ENCODE measurements around the gene LARGE1.

LARGE1 gene

GRCh38 chr22:33735978-33736377, 184.3 kb downstream of the LARGE1 start:
- in situ Hi-C loops (cut with MboI; ENCODE audit: low sequenced_read_pairs) = no loop called here

GRCh38 chr22:33728847-33729246, 191.4 kb downstream of the LARGE1 start:
- in situ Hi-C loops (cut with MboI; ENCODE audit: low sequenced_read_pairs) = no loop called here

DNA sequence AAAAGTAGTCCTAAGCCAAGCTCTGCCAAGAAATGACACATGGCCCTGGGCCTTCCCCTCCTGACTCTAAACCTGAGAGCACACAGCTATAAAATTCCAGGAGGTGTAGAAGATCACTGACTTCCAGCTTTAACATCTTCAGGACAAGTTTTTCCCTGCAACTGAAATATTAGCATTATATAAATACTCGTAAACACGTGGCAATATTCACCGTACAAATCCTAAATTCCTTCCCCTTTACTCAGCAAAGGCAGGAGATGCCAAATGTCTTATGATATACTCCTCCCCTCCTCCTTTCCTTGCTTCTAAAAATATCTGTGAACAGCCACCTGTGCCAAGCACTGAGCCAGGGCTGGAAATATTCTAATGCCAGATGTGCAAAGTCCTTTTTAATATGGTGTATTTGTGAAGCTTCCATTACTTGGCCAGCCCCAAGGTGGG, 194.0 kb downstream of the LARGE1 start:
- in situ Hi-C loops (cut with MboI; ENCODE audit: low sequenced_read_pairs) = no loop called here

DNA sequence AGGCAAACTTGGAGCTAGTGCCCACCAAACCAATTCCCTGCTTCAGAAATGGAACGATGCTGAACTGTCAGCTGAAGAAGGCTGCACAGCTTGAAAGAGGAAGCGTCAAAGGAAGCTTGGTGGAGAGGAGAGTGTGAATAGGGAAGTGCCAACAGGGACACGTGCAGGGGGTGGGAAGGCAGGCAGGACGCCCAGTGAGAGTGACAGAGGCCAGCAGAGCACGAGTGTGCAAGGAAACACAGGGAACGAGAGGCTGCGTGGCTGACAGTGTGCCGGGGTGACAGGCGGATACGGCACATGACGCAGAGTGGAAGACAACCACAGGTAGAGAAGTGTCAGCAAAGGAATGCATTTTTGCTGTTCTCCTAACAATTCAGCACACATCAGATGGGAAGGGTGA, 196.4 kb downstream of the LARGE1 start:
- in situ Hi-C loops (cut with MboI; ENCODE audit: low sequenced_read_pairs) = no loop called here

GRCh38 chr22:33722816-33723215, 197.5 kb downstream of the LARGE1 start:
- in situ Hi-C loops (cut with MboI; ENCODE audit: low sequenced_read_pairs) = no loop called here

DNA sequence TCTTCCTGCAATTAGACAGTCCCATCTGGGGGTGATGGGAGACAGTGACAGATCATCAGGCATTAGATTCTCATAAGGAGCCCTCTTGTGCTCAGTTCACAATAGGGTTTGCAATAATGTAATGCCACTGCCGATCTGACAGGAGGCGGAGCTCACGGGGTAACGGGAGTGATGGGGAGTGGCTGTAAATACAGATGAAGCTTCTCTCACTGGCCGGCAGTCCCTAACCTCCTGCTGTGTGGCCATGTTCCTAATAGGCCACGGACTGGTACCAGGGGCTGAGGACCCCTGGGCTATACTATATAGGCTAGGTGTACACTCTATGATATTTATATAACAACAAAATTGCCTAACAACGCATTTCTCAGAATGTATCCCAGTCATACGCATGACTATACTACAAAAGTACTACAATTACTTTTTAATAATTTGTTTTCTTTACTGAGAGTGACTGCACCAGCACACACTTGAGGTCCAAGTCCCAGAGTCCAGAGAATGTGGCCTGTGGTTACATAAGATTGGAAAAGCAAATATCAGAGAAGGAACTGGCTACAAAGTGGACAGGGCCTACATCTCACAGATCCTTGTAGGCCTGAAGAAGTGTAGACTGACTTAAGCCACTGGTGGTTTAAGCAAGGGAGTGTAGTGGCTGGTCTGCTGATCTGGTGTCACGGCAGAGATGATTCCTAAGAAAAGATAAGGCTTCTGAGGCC, 200.0 kb downstream of the LARGE1 start:
- in situ Hi-C loops (cut with MboI; ENCODE audit: low sequenced_read_pairs) = no loop called here

- in situ Hi-C loops (cut with MboI; ENCODE audit: low sequenced_read_pairs) = no loop called here
Measured at GRCh38 chr22:33717694-33718396, 202.4 kb downstream of the LARGE1 start.

GRCh38 chr22:33715237-33715985, 204.9 kb downstream of the LARGE1 start:
- in situ Hi-C loops (cut with MboI; ENCODE audit: low sequenced_read_pairs) = no loop called here

GRCh38 chr22:33710326-33710725, 209.9 kb downstream of the LARGE1 start:
- in situ Hi-C loops (cut with MboI; ENCODE audit: low sequenced_read_pairs) = no loop called here

DNA sequence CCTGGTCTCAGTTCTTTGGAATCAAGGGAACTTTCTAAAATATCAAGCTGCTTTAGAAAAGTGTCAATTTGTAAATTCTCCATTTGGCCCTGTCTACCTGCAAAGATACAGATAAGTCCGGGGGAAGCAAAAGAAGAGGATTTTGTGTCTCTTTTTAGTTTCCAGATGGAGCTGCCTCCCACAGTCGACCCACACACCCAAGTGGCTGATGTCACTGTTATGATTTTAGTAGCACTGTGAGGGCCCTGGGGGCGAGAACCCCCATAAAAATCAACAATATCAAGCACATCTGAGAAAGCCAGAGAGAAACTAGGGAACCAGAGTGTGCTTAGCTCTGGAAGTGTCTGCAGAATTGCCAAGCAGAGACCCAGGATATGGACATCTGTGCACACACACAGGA, 212.7 kb downstream of the LARGE1 start:
- in situ Hi-C loops (cut with MboI; ENCODE audit: low sequenced_read_pairs) = no loop called here

DNA sequence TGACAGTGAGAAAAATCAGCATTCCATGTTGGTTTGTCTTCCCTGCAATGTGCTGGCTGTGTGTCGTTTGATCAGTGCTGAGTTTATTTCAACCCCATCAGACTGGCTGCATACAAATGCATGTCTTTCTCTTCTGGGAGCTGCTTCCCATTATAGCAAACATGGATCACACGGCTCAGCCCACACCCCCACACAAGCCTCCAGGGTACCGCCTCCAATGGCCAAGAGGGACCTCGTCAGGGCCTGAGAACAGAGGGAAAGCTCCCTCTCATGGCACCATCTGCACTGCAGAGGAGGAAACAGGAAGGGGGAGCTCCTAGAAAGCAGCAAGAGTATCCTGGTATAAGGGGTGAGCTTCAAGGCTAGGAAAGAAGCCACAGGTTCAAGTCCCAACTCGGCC, 214.2 kb downstream of the LARGE1 start:
- in situ Hi-C loops (cut with MboI; ENCODE audit: low sequenced_read_pairs) = no loop called here

GRCh38 chr22:33699176-33699575, 221.1 kb downstream of the LARGE1 start:
- in situ Hi-C loops (cut with MboI; ENCODE audit: low sequenced_read_pairs) = no loop called here

DNA sequence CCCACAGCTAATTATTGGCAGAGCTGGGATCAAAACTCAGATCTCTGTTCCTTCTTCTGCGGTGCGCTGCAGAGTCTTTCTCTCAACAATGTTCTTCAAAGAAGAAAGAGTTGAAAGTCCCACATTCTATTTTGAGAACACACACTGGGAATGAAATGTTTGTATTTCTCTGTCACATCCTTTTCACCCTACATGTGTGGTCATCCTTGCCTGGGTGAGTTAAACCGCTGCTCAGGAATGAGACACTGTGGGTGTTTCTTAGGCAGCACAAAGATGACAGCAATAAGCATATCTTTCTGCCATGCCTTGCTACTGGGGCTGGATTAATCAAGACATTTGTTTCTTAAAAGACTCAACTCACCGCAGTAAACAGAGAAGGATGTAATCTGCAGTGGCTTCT, 222.6 kb downstream of the LARGE1 start:
- in situ Hi-C loops (cut with MboI; ENCODE audit: low sequenced_read_pairs) = no loop called here

DNA sequence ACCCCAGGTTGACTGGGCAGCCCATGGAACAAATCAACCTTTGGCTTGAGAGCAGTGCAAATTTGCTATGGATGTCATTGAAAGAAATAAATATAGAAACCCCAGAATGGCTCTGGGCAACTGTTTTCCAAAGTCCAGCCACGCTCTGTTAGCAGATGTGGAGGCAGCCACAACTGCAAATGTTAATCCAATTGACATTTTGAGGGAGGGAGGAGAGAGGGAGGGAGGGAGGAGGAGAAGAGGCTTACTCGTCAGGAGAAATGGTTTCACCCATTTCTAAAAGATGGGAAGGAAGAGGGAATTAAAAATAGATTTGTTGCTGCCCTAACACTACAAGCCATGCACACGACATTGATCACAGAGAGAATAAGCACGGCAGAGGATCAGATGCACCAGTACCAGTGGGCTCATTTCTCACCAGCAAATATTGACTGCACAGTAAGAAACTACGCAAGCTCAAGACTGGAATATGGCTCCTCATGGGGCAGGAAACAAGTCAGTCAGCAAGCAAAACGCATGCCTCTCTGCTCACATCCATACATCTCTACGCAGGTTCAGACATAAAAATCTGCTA, 229.1 kb downstream of the LARGE1 start:
- in situ Hi-C loops (cut with MboI; ENCODE audit: low sequenced_read_pairs) = no loop called here

- in situ Hi-C loops (cut with MboI; ENCODE audit: low sequenced_read_pairs) = no loop called here
Measured at GRCh38 chr22:33688903-33689302, 231.4 kb downstream of the LARGE1 start.

DNA sequence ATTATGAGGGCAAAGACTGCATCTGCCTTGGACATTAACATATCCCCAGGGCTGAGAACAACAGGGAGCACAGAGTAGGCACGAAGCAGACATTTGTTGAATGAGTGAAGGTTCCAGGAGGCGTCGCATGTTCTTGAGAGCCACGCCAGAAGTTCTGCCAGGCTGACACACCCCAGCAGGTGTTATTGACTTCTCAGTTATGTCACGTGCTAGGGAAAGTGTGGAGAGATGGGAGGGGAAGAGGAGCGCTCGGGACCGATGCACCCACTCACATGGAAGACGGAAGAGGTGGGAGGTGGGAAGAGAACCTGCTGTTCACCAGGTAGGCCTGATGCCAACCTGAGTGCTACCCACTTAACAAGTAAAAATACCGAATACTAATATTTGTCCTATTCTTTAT, 232.8 kb downstream of the LARGE1 start:
- in situ Hi-C loops (cut with MboI; ENCODE audit: low sequenced_read_pairs) = no loop called here

DNA sequence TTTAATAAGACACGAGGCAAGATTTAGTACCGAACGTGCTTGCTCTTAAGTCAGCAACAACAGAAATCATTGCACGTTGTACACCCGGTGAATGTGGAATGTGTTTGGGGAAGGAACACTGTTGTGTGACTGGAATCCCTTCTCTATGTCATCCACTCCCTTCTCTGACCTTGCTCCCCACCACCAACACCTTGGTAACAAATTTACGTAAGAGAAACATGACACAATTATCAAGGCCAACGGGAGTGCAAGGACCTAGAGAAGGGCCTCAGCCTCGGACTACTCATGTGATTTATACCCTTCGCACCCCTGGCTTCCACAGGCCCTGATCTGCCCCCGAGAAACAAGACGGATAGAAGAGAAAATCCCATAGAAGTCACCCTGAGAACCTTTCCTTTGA, 236.2 kb downstream of the LARGE1 start:
- in situ Hi-C loops (cut with MboI; ENCODE audit: low sequenced_read_pairs) = no loop called here

GRCh38 chr22:33682927-33683326, 237.3 kb downstream of the LARGE1 start:
- in situ Hi-C loops (cut with MboI; ENCODE audit: low sequenced_read_pairs) = no loop called here

DNA sequence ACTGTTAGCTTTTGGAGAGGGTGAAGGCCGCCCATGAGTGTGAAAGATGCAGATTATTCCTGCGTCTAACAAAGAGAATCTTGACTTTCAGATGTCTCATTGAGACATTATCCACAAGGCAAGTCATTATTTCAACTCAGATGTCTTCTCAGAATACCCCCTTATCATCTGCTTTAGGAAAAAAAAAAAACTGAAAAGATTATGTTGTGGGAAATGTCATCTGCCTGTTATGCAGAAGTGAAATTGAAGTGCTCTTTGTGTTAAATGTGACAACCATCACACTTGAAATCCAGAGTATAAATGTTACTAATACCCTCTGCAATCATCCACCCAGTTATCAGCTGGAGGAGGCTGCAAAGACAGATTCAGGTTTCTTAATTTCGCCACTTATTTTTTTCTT, 239.6 kb downstream of the LARGE1 start:
- in situ Hi-C loops (cut with MboI; ENCODE audit: low sequenced_read_pairs) = no loop called here

DNA sequence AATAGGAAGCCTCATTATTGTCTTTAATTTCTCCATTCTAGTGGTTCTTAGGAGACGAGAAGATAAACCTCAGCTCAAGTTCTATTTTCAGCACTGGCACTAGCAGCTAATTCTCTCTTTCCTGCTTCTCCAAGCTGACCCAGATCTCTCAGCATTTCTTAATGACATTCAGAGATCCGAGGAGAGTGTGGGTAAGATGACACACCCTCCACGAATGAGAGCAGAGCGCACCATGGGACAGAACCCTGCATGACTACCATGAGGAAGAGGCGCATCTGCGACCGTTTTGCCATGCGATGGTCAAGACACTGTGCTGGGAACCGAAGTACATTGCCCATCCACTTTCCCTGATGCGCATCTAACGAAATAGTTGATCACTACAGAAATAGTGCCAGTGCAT, 241.8 kb downstream of the LARGE1 start:
- in situ Hi-C loops (cut with MboI; ENCODE audit: low sequenced_read_pairs) = no loop called here

DNA sequence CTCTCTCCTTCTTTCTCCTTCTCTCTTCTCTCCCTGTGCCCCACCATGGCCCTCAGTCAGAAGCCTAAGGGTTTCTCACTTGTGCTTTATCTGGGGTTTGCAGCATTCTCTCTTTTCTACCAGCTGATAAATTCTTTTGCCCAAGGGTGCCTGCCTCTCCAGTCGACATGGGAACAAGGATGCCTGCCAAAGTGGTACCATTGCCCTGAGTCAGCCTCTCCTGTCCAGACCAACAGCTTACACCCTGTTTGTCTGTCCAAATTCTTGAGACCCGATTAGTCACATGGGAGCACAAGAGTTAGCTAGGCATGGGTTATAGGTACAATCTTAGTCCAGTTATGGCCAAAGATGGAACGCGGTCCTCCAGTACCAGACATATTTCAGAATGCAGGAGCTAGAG, 242.7 kb downstream of the LARGE1 start:
- in situ Hi-C loops (cut with MboI; ENCODE audit: low sequenced_read_pairs) = no loop called here

DNA sequence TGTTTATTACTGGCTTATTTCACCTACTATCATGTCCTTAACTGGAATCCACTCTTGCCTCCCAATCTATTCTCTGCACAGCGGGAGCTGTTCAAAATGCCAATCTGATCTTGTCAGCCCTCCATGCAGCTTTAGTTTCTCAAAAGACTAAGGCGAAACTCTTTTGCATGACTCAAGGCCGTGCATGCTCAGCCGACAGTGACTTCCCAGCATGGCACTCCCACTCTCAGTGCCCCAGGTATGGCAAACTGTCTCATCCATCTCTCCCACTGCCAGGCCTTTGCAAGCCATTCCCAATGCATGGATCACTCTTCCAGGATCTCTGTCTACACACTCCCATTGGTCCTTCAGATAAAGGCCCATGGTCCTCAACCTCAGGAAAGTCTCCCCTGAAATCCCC, 245.9 kb downstream of the LARGE1 start:
- in situ Hi-C loops (cut with MboI; ENCODE audit: low sequenced_read_pairs) = no loop called here
